Natural killer cell (primary cell): Measurements from ENCODE around the gene PITRM1. TPM values are rescaled to one million over a fixed set of nuclear protein-coding genes. Genes with fewer than 3 reads are reported as not detected.
"Not testable (repeated sequence)": the region's sequence is repeated elsewhere in the genome, so short reads cannot be mapped to it uniquely, and the experiment has no call there.

Experiments
- ATAC-seq, 3 donors: fragments of 150-1000 bp in 2 of 3; fragments of 200-7000 bp in 1 of 3; cut with Tn5 transposase; 1 replicate in 1 of 3; 2 replicates in 2 of 3; pipeline ENCODE4 v1.10.0; 2021; ENCODE audit warnings: mild to moderate bottlenecking in 2 of 3, moderate library complexity in 2 of 3
- DNase-seq, 2 donors: peaks; one replicate each; pipeline versions ENCODE4 v3.0.0 to v3.0.0-alpha.2; 2013 to 2021; ENCODE audit warnings: mixed read lengths in 1 of 2
- H3K27ac ChIP-seq: one replicate; pipeline ENCODE4 v1.5.1; 2013; ENCODE audit warnings: mild to moderate bottlenecking, low read length
- H3K27me3 ChIP-seq: one replicate; pipeline ENCODE4 v1.6.1; 2013; ENCODE audit warnings: low read length; ENCODE audit not compliant: control insufficient read depth, insufficient read depth
- H3K36me3 ChIP-seq: one replicate; pipeline ENCODE4 v1.6.1; 2013; ENCODE audit warnings: low read length; ENCODE audit not compliant: control insufficient read depth, insufficient read depth
- H3K4me1 ChIP-seq: one replicate; pipeline ENCODE4 v1.6.1; 2013; ENCODE audit warnings: low read length; ENCODE audit not compliant: control insufficient read depth, insufficient read depth
- H3K4me3 ChIP-seq: one replicate; pipeline ENCODE4 v1.5.1; 2013; ENCODE audit warnings: low read length
- H3K9me3 ChIP-seq: one replicate; pipeline ENCODE4 v1.6.1; 2013; ENCODE audit warnings: low read length; ENCODE audit not compliant: control insufficient read depth, insufficient read depth
- H3K27ac Mint-ChIP-seq, 2 donors: one replicate each; pipeline ENCODE4 v1.8.0; 2022; ENCODE audit warnings: mild to moderate bottlenecking in 2 of 2, mixed read lengths in 2 of 2, moderate library complexity in 1 of 2
- H3K27me3 Mint-ChIP-seq, 2 donors: one replicate each; pipeline ENCODE4 v1.8.0; 2022; ENCODE audit warnings: low read depth in 2 of 2, mixed read lengths in 2 of 2
- H3K36me3 Mint-ChIP-seq: one replicate; pipeline ENCODE4 v1.8.0; 2022; ENCODE audit warnings: mixed read lengths
- H3K4me1 Mint-ChIP-seq, 2 donors: one replicate each; pipeline ENCODE4 v1.8.0; 2022; ENCODE audit warnings: mixed read lengths in 2 of 2
- H3K4me3 Mint-ChIP-seq: one replicate; pipeline ENCODE4 v1.8.0; 2022; ENCODE audit warnings: mild to moderate bottlenecking, moderate library complexity, mixed read lengths
- H3K9me3 Mint-ChIP-seq, 2 donors: one replicate each; pipeline ENCODE4 v1.8.0; 2022; ENCODE audit warnings: mixed read lengths in 2 of 2
- WGBS: methylation state at CpG from one replicate; pipeline ENCODE4 v1.1.7; 2013; ENCODE audit warnings: missing lambda C conversion rate; ENCODE audit not compliant: insufficient coverage; 5-methylcytosine and 5-hydroxymethylcytosine counted together
- intact Hi-C: fragments of 100-400 bp; cut with micrococcal nuclease; formaldehyde crosslinking; loops from one replicate; pipeline ENCODE4 v1.14.2; 2022
- total RNA-seq, 4 donors: library from RNA; stranded (reverse); fragments of 120-200 nt in 1 of 4; gene quantifications; one replicate each; pipeline versions ENCODE4 v1.2.3 to v1.2.4, GENCODE V29; 2013 to 2022
- TF ChIP-seq, protein P1 (sequence below): fragments of 200-600 bp; IDR thresholded peaks from one replicate; pipeline ENCODE4 v1.8.0; 2022; ENCODE audit warnings: antibody characterized with exemption

PITRM1 gene
- total RNA-seq, 3 donors from 2014 or later (not counting 1 experiment from before 2014, with no cell fraction given) = 67.1 to 89.0 (median 70.6) TPM

DNA sequence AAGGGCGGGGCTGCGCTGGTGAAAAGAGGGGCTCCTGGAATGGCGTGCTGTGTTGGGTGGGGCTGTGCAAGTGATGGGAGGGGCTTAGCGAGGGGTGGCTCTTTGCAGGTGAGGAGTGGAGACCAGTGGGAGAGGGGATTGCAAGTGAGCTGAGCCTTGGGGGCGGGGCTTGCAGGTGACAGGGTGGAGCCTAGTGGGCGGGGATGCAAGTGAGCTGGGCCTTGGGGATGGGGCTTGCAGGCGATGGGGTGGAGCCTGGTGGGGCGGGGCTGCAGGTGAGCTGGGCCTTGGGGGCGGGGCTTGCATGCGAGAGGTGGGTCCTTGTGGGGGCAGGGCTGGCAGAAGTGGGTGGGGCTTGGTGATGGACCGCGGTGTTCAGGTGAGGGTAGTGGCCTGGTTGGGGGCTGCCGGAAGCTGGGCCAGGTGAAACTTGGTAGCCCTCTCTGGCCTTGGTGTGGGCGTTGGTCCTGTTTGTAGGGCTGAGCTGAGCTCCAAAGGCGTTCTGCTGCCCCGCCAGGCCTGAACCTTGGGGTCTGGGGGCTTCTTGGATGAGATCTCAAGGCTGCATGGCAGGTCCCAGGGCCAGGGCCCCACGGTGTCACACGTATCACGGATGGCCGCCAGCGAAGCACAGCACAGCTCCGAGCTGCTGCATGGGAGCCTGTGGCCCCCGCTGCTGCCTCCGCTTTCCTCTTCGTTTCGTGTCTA, 743 bp upstream of the PITRM1 start:
- Histone ChIP-seq H3K4me3 (peak overlapping the region; percentile 25), H3K36me3 (peaks cover 15% of the 10 kb centered on the region), H3K4me1 (peaks cover 21% of the 10 kb centered on the region), H3K27ac (peak overlapping the region; percentile 19), H3K9me3 (no peaks in the 10 kb centered on the region), H3K27me3 (no peaks in the 10 kb centered on the region)
- Mint-ChIP-seq H3K27ac (peak overlapping the region; percentile 79 to 87), H3K4me1 (peaks cover 13 to 17% of the 10 kb centered on the region in 2 donors), H3K9me3 (peaks cover 0 to 2% of the 10 kb centered on the region in 2 donors), H3K36me3 (no peaks in the 10 kb centered on the region), H3K4me3 (peak overlapping the region; percentile 86), H3K27me3 (no peaks in the 10 kb centered on the region)
- ATAC-seq (peak; percentile 10 to 20 (median 15)), DNase-seq (no peak)
- intact Hi-C loops = no loop called here
- 54% methylated on average over 26 of the region's 26 CpGs for WGBS
- TF ChIP-seq, protein P1, sequence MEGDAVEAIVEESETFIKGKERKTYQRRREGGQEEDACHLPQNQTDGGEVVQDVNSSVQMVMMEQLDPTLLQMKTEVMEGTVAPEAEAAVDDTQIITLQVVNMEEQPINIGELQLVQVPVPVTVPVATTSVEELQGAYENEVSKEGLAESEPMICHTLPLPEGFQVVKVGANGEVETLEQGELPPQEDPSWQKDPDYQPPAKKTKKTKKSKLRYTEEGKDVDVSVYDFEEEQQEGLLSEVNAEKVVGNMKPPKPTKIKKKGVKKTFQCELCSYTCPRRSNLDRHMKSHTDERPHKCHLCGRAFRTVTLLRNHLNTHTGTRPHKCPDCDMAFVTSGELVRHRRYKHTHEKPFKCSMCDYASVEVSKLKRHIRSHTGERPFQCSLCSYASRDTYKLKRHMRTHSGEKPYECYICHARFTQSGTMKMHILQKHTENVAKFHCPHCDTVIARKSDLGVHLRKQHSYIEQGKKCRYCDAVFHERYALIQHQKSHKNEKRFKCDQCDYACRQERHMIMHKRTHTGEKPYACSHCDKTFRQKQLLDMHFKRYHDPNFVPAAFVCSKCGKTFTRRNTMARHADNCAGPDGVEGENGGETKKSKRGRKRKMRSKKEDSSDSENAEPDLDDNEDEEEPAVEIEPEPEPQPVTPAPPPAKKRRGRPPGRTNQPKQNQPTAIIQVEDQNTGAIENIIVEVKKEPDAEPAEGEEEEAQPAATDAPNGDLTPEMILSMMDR = no peak

GRCh38 chr10:3172081-3172445, 519 bp downstream of the PITRM1 start:
- intact Hi-C loops = no loop called here
- H3K4me3 ChIP-seq = peak overlapping the region; percentile 71

DNA sequence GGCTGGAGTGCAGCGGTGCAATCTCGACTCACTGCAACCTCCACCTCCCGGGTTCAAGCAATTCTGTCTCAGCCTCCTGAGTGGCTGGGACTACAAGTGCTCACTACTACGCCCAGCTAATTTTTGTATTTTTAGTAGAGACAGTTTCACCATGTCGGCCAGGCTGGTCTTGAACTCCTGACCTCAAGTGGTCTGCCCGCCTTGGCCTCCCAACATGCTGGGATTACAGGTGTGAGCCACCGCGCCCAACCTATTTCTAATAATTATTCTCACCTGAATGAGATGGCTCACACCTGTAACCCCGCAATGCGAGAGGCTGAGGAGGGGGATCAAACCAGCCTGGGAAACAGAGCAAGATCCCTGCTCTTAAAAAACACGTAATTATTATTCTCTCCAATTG, 1.1 kb downstream of the PITRM1 start:
- intact Hi-C loops, H3K27ac ChIP-seq, H3K36me3 Mint-ChIP-seq, H3K9me3 ChIP-seq, H3K27me3 ChIP-seq, ATAC-seq, H3K9me3 Mint-ChIP-seq, H3K27me3 Mint-ChIP-seq, DNase-seq: not testable (repeated sequence)
- H3K4me1 ChIP-seq = peaks cover 21% of the 10 kb centered on the region
- peaks cover 13 to 17% of the 10 kb centered on the region in 2 donors for H3K4me1 Mint-ChIP-seq
- 95% methylated on average over 10 of the region's 11 CpGs for WGBS
- H3K4me3 ChIP-seq = peak overlapping the region; percentile 71
- H3K27ac Mint-ChIP-seq = peak overlapping the region; percentile 79 to 87
- H3K36me3 ChIP-seq = peaks cover 32% of the 10 kb centered on the region
- peak overlapping the region; percentile 89 for H3K4me3 Mint-ChIP-seq

More at GRCh38 chr10:3172081-3172445, 519 bp downstream of the PITRM1 start:
- Histone ChIP-seq H3K27me3 (no peaks in the 10 kb centered on the region), H3K36me3 (peaks cover 26% of the 10 kb centered on the region), H3K4me1 (peaks cover 21% of the 10 kb centered on the region), H3K9me3 (no peaks in the 10 kb centered on the region), H3K27ac (peak overlapping the region; percentile 77)
- H3K36me3 Mint-ChIP-seq = no peaks in the 10 kb centered on the region
- H3K27me3 Mint-ChIP-seq = no peaks in the 10 kb centered on the region
- under 1% methylated on average over 21 of the region's 21 CpGs for WGBS
- peaks cover 13 to 17% of the 10 kb centered on the region in 2 donors for H3K4me1 Mint-ChIP-seq
- H3K9me3 Mint-ChIP-seq = peaks cover 0 to 2% of the 10 kb centered on the region in 2 donors
- peak overlapping the region; percentile 89 for H3K4me3 Mint-ChIP-seq
- ATAC-seq (no peak), DNase-seq (no peak)
- TF ChIP-seq, protein P1 = no peak
- H3K27ac Mint-ChIP-seq = peak overlapping the region; percentile 79 to 87

GRCh38 chr10:3169673-3170072, 2.9 kb downstream of the PITRM1 start:
- Mint-ChIP-seq H3K4me1 (peaks cover 13 to 17% of the 10 kb centered on the region in 2 donors), H3K27ac (peak overlapping the region in 1 of 2 donors; percentile 79), H3K4me3 (no peak overlapping the region), H3K9me3 (peaks cover 0 to 2% of the 10 kb centered on the region in 2 donors), H3K27me3 (no peaks in the 10 kb centered on the region), H3K36me3 (peaks cover 20% of the 10 kb centered on the region)
- H3K27ac ChIP-seq = no peak overlapping the region
- H3K27me3 ChIP-seq = no peaks in the 10 kb centered on the region
- intact Hi-C loops = no loop called here
- no peak for DNase-seq
- no peaks in the 10 kb centered on the region for H3K9me3 ChIP-seq
- H3K36me3 ChIP-seq = peaks cover 50% of the 10 kb centered on the region
- TF ChIP-seq, protein P1 = no peak
- no peak overlapping the region for H3K4me3 ChIP-seq
- WGBS = 97% methylated on average over 10 of the region's 10 CpGs
- no peak for ATAC-seq
- peaks cover 21% of the 10 kb centered on the region for H3K4me1 ChIP-seq
